Left ventricle myocardium inferior (tissue), 1 donor: Measurements from ENCODE around the gene BTBD16. TPM values are rescaled to one million over a fixed set of nuclear protein-coding genes. Genes with fewer than 3 reads are reported as not detected.

Experiments
- DNase-seq: peaks from one replicate; pipeline ENCODE4 v3.0.0-alpha.2; 2020
- H3K27ac ChIP-seq: fragments of 200-600 bp; replicated peaks from 2 replicates; pipeline ENCODE4 v1.8.0; 2021
- H3K27me3 ChIP-seq: fragments of 200-600 bp; 2 replicates; pipeline ENCODE4 v1.8.0; 2021; ENCODE audit warnings: low read depth
- H3K36me3 ChIP-seq: fragments of 200-600 bp; 2 replicates; pipeline ENCODE4 v1.8.0; 2021
- H3K4me1 ChIP-seq: fragments of 200-600 bp; 2 replicates; pipeline ENCODE4 v1.8.0; 2021
- H3K4me3 ChIP-seq: fragments of 200-600 bp; 2 replicates; pipeline ENCODE4 v1.8.0; 2021; ENCODE audit warnings: mild to moderate bottlenecking, moderate library complexity
- H3K9me3 ChIP-seq: fragments of 200-600 bp; replicated peaks from 2 replicates; pipeline ENCODE4 v1.8.0; 2021
- CTCF ChIP-seq: fragments of 200-600 bp; IDR thresholded peaks from 2 replicates; pipeline ENCODE4 v1.8.0; 2021; ENCODE audit warnings: antibody characterized with exemption, mild to moderate bottlenecking, borderline replicate concordance
- intact Hi-C: fragments of 100-400 bp; cut with micrococcal nuclease; formaldehyde crosslinking; loops from one replicate; pipeline ENCODE4 v1.11.0; 2022
- total RNA-seq: library from RNA; stranded (reverse); fragmentation: NEBNext Ultra II Directional; extraction: Animal tissue kit (Norgen Biotek cat#: 25700); gene quantifications from one replicate; pipeline ENCODE4 v1.2.1, GENCODE V29; 2021
- donor health status: DM: no; HTN: yes; CAD: no; lungs with severe emphysema.

Gene BTBD16
- total RNA-seq, 1 donor from 2014 or later, result not detected

- no peaks in the 10 kb centered on the region for H3K36me3 ChIP-seq
- peak overlapping the region; percentile 85 for H3K27ac ChIP-seq
- no peak for TF ChIP-seq CTCF
- intact Hi-C loops, result no loop called here
- DNase-seq, result no peak
- peaks cover 46% of the 10 kb centered on the region for H3K4me1 ChIP-seq
- H3K4me3 ChIP-seq, result no peak overlapping the region
- H3K9me3 ChIP-seq, result peaks cover 6% of the 10 kb centered on the region
- no peaks in the 10 kb centered on the region for H3K27me3 ChIP-seq
Measured at GRCh38 chr10:122310311-122311050, 39.4 kb downstream of the BTBD16 start.

GRCh38 chr10:122311051-122311410 lies 39.9 kb downstream of the BTBD16 start:
- intact Hi-C loops, result no loop called here
- H3K4me3 ChIP-seq, result no peak overlapping the region
- no peak for TF ChIP-seq CTCF
- H3K4me1 ChIP-seq, result peaks cover 46% of the 10 kb centered on the region
- no peaks in the 10 kb centered on the region for H3K27me3 ChIP-seq
- no peak for DNase-seq
- H3K9me3 ChIP-seq, result peaks cover under 1% of the 10 kb centered on the region
- H3K36me3 ChIP-seq, result no peaks in the 10 kb centered on the region
- no peak overlapping the region for H3K27ac ChIP-seq

GRCh38 chr10:122311716-122312115 lies 40.6 kb downstream of the BTBD16 start:
- Histone ChIP-seq H3K9me3 (no peaks in the 10 kb centered on the region), H3K4me3 (no peak overlapping the region), H3K27ac (no peak overlapping the region), H3K27me3 (no peaks in the 10 kb centered on the region), H3K4me1 (peaks cover 44% of the 10 kb centered on the region), H3K36me3 (no peaks in the 10 kb centered on the region)
- DNase-seq, result no peak
- intact Hi-C loops, result no loop called here
- no peak for TF ChIP-seq CTCF

- TF ChIP-seq CTCF, result no peak
- DNase-seq, result no peak
- no peaks in the 10 kb centered on the region for H3K27me3 ChIP-seq
- H3K27ac ChIP-seq, result no peak overlapping the region
- no peaks in the 10 kb centered on the region for H3K36me3 ChIP-seq
- peaks cover 28% of the 10 kb centered on the region for H3K9me3 ChIP-seq
- no peak overlapping the region for H3K4me3 ChIP-seq
- intact Hi-C loops, result no loop called here
- no peaks in the 10 kb centered on the region for H3K4me1 ChIP-seq
Measured at GRCh38 chr10:122316224-122316884, 45.3 kb downstream of the BTBD16 start.

GRCh38 chr10:122321960-122322359 lies 50.9 kb downstream of the BTBD16 start:
- peaks cover 30% of the 10 kb centered on the region for H3K9me3 ChIP-seq
- no peaks in the 10 kb centered on the region for H3K27me3 ChIP-seq
- intact Hi-C loops, result no loop called here
- H3K4me3 ChIP-seq, result no peak overlapping the region
- no peak overlapping the region for H3K27ac ChIP-seq
- no peak for TF ChIP-seq CTCF
- no peaks in the 10 kb centered on the region for H3K4me1 ChIP-seq
- no peaks in the 10 kb centered on the region for H3K36me3 ChIP-seq
- DNase-seq, result no peak
